GM21390 (cell line): ENCODE measurements around the gene STK25.
"Not testable (repeated sequence)": the region's sequence is repeated elsewhere in the genome, so short reads cannot be mapped to it uniquely, and the experiment has no call there.

Experiments used
- ATAC-seq: cut with Tn5 transposase; IDR thresholded peaks from one replicate; pipeline ENCODE4 v1.9.1; 2021; ENCODE audit not compliant: unreplicated experiment

Gene STK25

DNA sequence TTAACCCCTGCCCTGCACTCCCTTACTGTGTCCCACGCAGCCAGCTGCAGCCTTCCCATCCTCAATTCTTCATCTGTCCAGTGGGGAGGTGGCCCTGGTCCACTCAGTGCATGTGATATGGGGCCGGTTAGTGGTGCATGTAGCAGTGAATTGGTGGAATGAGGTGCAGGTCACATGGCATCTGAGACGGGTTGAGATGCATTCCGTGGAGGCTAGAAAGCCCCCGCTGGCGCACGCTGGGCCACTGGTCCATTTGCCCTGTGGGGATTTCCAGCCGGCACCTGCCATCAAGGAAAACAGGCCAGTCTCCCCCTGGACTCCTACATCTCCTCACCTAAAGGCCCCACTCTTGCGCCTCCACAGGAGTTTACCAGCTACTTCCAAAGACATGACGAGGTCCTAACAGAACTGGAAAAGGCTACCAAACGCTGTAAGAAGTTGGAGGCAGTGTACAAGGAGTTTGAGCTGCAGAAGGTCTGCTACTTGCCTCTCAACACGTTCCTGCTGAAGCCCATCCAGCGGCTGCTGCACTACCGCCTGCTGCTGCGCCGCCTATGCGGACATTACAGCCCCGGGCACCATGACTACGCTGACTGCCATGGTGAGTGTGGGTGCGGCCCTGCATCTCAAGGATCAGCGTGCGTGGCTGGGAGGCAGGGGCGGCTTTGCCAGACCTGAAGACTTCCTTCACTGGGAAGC, 40.5 kb downstream of the STK25 start:
- ATAC-seq: no peak

DNA sequence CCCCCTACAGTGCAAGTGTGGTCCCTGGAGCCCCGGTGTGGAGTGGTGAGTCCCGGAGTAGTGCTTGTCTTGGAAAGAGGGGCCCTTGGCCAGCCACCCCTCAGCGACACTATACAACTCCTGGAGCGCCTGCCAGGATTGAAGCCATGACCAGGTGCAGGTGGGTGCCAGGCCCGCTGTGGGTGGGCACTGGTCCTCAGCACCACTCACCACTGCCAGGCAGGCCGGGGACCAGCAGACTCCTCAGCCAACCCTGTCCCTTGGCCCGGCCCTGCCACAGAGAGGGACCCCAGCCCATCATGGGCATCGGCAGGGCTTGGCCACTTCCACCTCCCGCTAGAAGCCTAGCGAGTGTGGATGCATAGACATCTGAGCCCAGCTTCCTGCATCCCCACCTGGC, 42.2 kb downstream of the STK25 start:
- ATAC-seq: no peak

DNA sequence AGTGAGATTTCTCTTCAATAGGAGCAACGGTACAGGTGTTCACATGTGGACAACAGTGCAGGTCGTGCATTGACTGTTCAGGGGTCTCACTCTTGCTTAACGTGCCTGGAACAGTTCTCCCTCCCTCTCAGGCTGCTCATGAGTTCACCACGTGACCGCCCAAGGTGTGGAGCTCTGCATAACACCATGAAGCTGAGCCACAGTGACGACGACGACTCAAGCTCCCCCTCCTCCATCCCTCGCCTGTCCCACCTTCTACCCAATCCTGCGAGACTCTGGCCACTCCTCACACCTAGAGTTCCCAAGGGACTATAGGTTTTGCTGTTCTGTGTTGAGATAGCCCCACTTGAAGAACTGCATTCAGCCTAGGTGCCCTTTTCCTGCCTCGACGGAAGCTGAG, 42.8 kb downstream of the STK25 start:
- no peak for ATAC-seq

DNA sequence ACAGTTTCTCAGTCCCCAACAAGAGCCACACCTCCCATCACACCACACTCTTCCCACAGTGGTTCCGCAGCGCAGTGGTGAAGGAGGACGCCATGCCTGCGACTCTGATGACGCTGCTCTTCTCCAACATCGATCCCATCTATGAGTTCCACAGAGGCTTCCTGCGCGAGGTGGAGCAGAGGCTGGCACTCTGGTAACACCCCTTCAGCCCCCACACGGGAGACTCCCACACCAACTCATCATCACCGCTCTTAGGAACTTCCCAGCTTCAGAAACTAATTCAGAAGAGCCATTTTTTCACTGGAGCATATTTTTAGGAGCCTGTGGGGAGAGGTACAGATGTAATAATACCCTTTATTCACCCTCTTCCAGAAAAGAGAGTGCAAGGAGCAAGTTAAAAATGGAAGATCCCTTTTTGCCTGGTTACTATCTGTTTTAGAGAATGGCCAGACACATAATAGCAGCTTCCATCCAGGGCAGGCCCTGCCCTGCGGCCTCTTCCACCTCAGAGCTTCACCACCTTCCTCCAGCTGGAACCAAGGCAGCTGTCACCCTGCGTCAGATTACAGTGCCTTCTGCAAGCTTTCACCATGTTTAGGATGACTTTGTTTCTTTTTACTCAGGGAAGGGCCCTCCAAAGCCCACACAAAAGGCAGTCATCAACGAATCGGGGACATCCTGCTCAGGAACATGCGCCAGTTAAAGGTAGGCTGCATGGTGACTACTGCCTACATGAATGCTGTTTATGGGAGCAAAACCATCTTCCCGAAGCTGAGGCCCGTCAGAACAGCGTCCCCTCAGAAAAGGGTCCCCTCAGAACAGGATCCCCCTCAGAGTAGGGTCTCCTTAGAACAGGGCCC, 44.9 kb downstream of the STK25 start:
- ATAC-seq: no peak

DNA sequence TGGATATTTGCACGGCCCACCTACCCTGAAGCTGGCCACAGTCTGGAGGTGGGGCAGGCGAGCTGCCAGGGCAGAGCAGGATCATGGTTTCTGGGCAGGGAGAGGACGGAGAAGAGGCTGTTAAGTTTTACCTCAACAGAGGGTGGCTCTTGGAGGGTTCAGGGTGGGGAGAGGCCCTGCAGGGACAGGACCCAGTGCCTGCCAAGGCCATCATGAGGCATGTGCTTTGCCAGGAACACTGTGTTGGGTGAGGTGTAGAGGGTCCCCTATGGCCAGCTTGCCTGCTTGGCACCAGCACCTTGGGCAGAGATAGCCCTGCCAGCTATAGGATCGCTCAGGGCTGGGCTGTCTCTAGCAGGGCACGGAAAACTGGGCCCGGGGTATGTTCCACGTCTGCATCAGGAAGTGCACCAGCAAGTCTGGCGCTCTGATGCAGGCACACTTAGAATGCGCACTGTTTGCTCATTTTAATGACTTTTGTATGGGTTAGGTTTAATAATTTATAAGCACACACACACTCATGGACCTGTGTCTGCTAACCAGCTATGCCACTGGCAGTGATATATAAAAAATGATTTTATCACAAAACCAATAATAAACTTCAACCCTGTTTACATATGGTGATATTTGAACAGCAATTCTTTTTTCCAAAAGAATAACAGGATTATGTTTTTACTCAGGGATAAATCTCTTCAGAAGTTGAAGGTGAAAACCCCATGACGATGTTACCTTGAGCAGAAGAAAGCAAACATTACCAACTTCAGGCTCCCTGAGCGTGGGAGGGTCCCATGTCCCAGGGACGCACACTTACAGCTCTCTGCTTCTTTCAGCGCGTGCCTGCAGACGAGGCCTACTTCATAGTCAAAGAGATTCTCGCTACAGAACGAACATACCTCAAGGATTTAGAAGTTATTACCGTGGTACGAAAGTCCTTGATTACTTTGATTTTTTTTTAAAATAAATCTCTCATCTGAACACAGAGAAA, 46.4 kb downstream of the STK25 start:
- no peak for ATAC-seq

DNA sequence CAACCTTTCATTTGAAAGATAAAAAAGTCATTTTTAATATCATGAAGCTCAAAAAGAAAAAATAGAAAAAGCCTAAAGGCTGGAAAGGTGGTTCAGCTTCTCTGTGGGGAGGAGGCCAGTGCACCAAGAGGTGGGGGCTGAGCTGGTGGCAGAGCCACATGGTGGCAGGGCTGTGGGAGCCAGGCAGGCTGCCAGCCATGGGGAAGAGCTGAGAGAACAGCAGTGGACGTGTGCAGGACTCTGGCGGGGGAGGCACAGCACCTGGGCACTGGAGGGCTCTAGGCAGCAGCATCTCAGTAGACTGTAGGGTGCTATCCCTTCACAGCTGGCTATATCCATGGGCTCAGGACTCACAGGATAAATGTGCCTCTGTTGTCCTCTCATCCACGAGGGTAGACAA, 47.8 kb downstream of the STK25 start:
- no peak for ATAC-seq

DNA sequence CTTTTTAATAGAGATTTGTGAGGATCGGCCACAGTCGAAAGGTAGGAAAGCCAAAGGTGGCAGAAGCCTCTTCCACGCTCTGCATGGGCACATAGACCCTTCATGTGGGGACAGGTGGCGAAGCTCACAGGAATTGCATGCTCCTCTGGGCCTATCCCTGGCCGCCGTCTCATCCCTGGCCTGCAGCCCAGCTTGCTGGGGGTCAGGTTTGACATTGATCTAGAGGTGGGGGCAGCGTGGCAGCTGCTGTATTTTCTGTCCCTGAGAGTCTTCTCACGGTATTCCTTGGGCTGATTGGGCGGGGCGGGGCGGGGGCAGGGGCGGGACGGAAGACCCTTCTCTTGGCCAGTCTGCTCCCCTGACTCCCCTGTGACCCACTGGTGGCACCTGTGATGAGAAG, 48.9 kb downstream of the STK25 start:
- no peak for ATAC-seq

DNA sequence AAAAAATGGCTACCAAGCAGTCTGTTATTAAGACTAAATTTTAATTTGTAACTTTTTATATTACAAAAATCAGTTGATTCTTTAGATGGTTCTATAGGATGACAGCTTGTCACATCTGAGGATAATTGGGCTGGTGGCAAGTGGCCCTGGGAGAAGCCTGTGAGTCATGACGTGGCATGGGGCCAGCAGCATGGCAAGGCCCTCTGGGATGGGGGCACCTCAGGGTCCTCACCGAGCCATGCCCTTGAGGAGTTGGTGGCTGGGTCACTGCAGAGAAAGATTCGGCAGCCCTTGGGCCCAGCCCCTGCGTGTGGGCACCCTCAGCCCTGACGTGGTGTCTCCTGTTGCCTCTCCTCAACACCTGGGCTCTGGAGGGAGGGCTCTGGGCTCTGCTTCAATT, 49.7 kb downstream of the STK25 start:
- ATAC-seq: no peak

DNA sequence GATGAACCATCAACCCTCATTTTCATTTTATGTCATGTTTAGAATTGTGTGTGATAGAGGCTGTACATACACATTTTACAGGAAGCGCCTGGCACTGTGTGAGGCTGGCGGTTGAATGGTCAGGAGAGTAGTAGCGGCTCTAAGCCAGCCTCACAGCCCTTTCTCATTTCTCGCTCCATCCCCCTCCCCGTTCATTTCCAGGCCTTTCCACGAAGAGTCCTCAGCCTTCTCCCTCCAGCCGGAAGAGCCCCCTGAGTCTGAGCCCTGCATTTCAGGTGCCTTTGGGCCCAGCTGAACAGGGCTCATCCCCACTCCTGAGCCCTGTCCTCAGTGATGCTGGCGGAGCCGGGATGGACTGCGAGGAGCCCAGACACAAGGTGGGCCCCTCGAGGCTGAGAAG, 51.8 kb downstream of the STK25 start:
- ATAC-seq: no peak

DNA sequence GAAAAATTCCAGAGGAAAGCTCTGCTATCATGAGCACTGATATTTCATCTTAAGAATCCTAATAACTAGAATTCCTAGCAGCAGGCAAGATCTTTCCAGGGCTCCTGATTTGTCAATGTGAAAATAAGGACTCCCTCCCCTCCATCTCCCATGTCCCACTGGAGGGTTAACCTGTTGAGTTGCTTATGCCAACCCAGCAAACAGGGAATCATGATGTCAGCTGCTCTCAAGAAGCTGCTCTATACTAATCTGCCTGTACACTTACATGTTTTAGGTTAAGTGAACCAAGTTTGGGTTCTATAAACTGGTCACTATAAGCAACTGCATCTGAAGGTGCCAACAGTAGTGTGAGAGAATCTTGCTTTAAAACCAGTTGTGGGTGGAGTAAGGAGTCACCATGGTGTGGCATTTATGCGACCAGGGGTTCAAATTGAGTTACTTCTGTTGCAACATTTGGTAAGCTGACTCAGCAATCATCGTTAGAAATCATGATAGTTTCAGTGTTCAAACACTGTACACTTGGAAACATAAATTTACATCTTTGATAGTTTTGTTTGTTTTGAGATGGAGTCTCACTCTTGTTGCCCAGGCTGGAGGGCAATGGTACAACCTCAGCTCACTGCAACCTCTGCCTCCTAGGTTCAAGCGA, 53.4 kb downstream of the STK25 start:
- no peak for ATAC-seq

DNA sequence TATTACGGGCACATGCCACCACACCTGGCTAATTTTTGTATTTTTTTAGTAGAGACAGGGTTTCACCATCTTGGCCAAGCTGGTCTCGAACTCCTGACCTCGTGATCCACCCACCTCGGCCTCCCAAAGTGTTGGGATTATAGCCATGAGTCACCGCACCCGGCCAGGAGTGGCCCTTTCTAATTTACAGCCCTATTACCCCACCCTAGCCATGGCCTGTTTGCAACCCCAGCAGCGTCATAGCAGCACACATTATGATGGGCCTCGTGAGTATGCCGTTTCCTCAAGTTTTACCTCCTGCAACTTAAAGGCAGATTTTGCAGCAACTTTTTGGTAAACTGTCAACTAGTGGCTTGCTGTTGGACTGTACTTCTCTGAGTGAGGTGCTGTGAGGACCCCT, 54.5 kb downstream of the STK25 start:
- ATAC-seq: not testable (repeated sequence)

DNA sequence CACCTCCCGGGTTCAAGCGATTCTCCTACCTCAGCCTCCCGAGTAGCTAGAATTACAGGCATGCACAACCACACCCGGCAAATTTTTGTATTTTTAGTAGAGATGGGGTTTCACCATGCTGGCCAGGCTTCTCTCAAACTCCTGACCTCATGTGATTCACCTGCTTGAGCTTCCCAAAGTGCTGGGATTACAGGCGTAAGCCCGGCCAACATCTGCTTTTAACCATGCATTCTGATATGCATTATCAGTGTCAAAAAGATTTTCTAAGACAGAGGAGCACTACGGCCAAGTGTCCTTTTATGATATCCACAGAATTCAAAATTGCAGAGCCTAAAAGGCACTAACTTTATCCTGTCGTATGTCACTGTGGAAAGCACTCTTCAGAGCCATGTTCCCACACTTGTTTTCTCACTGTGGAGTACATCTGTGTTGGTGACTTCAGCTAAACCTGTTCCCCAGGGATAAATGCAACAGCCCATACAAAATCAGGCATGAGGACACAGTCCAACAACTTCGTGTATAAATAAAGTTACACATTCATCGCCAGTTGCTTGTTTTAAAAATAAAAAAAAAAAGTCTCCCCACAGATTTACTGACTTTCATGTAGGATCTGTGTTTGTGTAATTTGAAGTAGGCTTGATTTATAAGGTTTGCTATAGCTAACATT, 56.4 kb downstream of the STK25 start:
- no peak for ATAC-seq

DNA sequence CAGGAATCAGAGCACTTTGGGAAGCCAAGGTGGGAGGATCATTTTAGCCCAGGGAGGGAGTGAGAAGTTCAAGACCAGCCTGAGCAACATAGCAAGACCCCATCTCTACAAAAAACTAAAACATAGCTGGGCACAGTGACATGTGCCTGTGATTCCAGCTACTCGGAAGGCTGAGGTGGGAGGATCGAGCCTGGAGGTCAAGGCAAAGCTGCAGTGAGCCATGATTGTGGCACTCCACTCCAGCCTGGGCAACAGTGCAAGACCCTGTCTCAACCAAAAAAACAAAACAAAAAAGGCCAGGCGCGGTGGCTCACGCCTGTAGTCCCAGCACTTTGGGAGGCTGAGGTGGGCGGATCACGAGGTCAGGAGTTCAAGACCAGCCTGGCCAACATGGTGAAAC, 58.3 kb downstream of the STK25 start:
- ATAC-seq: not testable (repeated sequence)

DNA sequence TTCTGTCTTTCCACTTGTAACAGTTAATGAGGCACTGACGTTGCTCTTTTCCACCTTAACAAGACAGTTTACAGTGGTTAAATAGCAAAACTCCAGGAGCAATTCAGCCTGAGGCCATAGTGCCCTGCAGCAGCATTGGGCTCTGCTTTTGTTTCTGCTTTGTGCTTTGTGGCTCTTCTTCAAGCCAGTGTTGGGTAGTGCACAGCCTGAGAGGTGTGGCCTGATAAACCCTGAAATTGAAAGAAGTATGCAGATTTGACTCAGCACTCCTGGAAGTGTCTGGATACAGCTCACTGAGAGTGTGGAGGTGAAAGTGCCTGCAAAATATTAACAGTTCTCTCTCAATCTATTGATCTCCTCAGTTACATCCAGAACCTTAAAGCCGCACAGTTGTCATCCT, 63.0 kb downstream of the STK25 start:
- ATAC-seq: peak; percentile 70

DNA sequence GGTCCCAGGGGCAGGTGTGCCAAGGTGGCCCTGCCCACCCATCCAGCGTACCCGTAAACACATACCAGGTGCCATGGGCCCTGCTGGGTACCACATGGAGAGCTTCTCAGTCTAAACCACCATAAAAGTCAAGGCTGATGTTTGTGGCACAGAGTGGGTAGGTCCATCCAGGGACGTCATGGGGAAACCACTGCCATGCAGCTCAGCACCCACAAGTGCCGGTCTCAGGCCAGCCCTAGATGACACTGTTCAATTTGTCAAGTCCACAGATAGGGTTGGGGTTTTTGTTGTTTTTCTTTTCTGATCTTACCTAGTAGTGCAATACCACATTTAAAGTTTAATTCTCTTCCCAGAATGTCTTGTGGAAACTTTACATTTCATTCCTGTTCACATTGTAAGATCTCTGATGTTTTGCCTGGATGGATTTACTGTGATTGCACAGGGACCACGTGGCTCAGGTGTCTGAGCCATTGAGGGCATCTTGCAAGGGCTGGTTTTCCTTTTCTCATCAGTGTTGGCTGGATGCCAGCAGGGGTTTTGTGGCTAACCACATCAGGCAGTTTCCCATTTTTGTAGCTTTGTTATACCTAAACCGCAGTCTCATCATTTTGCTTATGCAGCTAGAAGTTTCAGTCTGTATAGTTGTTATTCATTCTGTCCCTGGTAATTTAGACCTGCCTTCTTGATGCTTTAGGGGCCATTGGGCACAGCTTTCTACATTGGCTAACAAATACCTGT, 64.7 kb downstream of the STK25 start:
- peak; percentile 54 for ATAC-seq
